Activated naive CD8-positive, alpha-beta T cell treated with anti-CD3 and anti-CD28 coated beads, Interleukin-2, amount 10 ng/mL, durations not matched to agents 7 days and 5 days (primary cell): ENCODE data around the gene UGT1A7. TPM values are rescaled to one million over a fixed set of nuclear protein-coding genes. Genes with fewer than 3 reads are reported as not detected.
"Not testable (repeated sequence)": the region's sequence is repeated elsewhere in the genome, so short reads cannot be mapped to it uniquely, and the experiment has no call there.

Experiments
- ATAC-seq: fragments of 150-1000 bp; cut with Tn5 transposase; one replicate; pipeline ENCODE4 v1.10.0; 2021; ENCODE audit warnings: low read depth, moderate library complexity
- POLR2A ChIA-PET: fragments of 350-600 bp; sonication (Branson Sonifier 250); formaldehyde crosslinking; loops from one replicate; lab custom pipeline; 2021; ENCODE audit warnings: antibody characterized with exemption; lab: Charles Lee
- DNase-seq: peaks from one replicate; pipeline ENCODE4 v3.0.0; 2021
- H3K27ac Mint-ChIP-seq: one replicate; pipeline ENCODE4 v1.8.0; 2022; ENCODE audit warnings: mild to moderate bottlenecking, mixed read lengths
- H3K27me3 Mint-ChIP-seq: one replicate; pipeline ENCODE4 v1.8.0; 2022; ENCODE audit warnings: mild to moderate bottlenecking, moderate library complexity, mixed read lengths
- H3K36me3 Mint-ChIP-seq: one replicate; pipeline ENCODE4 v1.8.0; 2021; ENCODE audit warnings: mild to moderate bottlenecking, mixed read lengths
- H3K4me1 Mint-ChIP-seq: one replicate; pipeline ENCODE4 v1.8.0; 2021; ENCODE audit warnings: mixed read lengths
- H3K4me3 Mint-ChIP-seq: one replicate; pipeline ENCODE4 v1.8.0; 2022; ENCODE audit warnings: mild to moderate bottlenecking, moderate library complexity, mixed read lengths
- H3K9me3 Mint-ChIP-seq: one replicate; pipeline ENCODE4 v1.8.0; 2021; ENCODE audit warnings: mixed read lengths
- total RNA-seq, 2 experiments: library from RNA; stranded (reverse); gene quantifications; one replicate each; pipeline ENCODE4 v1.2.3, GENCODE V29; 2021

Gene UGT1A7
- total RNA-seq, 2 experiments from 2014 or later = not detected

- peaks cover 15% of the 10 kb centered on the region for H3K27me3 Mint-ChIP-seq
- H3K4me3 Mint-ChIP-seq = no peak overlapping the region
- H3K4me1 Mint-ChIP-seq = no peaks in the 10 kb centered on the region
- no peak overlapping the region for H3K27ac Mint-ChIP-seq
- POLR2A ChIA-PET = no interaction called here
- no peaks in the 10 kb centered on the region for H3K36me3 Mint-ChIP-seq
- ATAC-seq = no peak
- DNase-seq = no peak
- peaks cover 7% of the 10 kb centered on the region for H3K9me3 Mint-ChIP-seq
Measured at GRCh38 chr2:233745073-233745755, 63.5 kb downstream of the UGT1A7 start.

DNA sequence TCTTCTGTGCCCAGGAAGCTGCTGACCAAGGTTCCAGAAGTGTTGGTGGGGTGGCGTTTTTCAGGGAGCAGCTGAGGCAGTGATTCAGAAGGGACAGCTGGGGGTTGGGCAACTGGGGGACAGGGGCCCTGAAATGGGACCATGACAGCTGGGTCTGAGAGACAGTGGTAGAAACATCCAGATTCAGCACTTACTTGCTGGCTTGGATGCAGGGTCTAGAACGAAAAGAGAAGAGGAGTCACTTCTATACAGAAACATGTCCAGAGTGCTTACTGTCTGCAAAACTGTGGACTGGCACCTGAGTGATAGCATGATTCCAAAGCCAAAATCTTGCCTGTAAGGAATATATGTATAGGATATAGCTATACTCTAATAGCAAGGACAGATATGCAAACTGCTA is 64.1 kb downstream of the UGT1A7 start:
- H3K36me3 Mint-ChIP-seq, ATAC-seq, H3K4me1 Mint-ChIP-seq, H3K4me3 Mint-ChIP-seq, H3K9me3 Mint-ChIP-seq, H3K27ac Mint-ChIP-seq, DNase-seq, POLR2A ChIA-PET: not testable (repeated sequence)
- peaks cover 15% of the 10 kb centered on the region for H3K27me3 Mint-ChIP-seq

DNA sequence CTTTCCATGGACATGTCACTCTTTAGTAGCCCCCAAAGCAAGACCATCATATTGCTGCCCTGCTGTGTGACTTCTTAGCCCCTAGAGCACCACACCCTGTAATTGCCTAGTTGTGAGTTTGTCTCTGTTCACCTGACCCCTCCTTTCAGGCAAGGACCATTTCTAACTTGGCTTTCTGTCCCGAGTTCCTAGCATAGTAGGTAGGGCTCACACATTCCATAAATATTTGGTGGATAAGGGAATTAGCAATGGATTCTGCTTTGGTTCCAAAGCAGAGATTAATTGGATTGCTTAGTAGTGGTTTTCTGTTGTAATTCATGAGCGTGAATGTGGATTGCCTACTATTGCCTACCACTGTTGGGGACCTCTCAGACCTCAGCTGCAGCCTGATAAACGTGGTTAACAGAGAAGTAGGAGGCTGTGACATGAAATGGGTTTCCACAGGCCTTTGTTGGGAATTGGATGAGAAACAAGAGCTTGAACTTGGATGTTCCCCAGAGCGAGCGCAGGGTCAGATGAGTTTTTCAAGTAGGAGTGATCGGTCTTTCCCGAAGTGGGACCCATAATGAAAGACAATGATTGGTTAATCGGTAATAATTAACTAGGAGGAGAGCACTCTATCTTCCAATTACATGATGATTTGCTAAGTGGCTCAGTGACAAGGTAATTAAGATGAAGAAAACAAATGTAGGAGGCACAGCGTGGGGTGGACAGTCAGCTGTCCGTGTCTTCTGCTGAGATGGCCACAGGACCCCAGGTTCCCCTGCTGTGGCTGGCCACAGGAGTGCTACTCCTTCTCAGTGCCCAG is 65.0 kb downstream of the UGT1A7 start:
- H3K27ac Mint-ChIP-seq = no peak overlapping the region
- H3K4me1 Mint-ChIP-seq = no peaks in the 10 kb centered on the region
- ATAC-seq = no peak
- no peak for DNase-seq
- H3K9me3 Mint-ChIP-seq = peaks cover 14% of the 10 kb centered on the region
- H3K27me3 Mint-ChIP-seq = peaks cover 17% of the 10 kb centered on the region
- no peaks in the 10 kb centered on the region for H3K36me3 Mint-ChIP-seq
- POLR2A ChIA-PET = no interaction called here
- H3K4me3 Mint-ChIP-seq = no peak overlapping the region

DNA sequence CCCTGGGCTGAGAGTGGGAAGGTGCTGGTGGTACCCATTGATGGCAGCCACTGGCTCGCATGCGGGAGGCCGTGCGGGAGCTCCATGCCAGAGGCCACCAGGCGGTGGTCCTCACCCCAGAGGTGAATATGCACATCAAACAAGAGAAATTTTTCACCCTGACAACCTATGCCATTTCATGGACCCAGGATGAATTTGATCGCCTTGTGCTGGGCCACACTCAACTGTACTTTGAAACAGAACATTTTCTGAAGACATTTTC is 65.5 kb downstream of the UGT1A7 start:
- ATAC-seq (no peak), DNase-seq (no peak)
- Mint-ChIP-seq H3K27me3 (peaks cover 22% of the 10 kb centered on the region), H3K9me3 (peaks cover 17% of the 10 kb centered on the region), H3K36me3 (no peaks in the 10 kb centered on the region), H3K4me3 (no peak overlapping the region), H3K4me1 (no peaks in the 10 kb centered on the region), H3K27ac (no peak overlapping the region)
- POLR2A ChIA-PET = no interaction called here

DNA sequence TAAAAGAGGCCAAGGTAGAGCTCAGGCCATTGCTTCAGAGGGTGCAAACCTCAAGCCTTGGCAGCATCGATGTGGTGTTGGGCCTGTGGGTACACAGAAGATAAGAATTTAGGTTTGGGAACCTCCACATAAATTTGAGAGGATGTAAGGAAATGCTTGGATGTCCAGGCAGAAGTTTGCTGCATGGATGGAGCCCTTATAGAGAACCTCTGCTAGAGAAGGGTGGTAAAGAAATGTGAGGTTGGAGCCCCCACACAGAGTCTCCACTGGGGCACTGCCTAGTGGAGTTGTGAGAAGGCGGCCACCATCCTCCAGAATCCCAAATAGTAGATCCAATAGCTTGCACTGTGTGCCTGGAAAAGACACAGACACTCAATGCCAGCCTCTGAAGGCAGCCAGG is 69.0 kb downstream of the UGT1A7 start:
- H3K27me3 Mint-ChIP-seq = peaks cover 21% of the 10 kb centered on the region
- ATAC-seq, H3K4me3 Mint-ChIP-seq, H3K27ac Mint-ChIP-seq, POLR2A ChIA-PET, H3K4me1 Mint-ChIP-seq, DNase-seq, H3K36me3 Mint-ChIP-seq: not testable (repeated sequence)
- peaks cover 19% of the 10 kb centered on the region for H3K9me3 Mint-ChIP-seq

- POLR2A ChIA-PET, H3K27ac Mint-ChIP-seq, ATAC-seq, DNase-seq, H3K4me1 Mint-ChIP-seq, H3K36me3 Mint-ChIP-seq, H3K4me3 Mint-ChIP-seq: not testable (repeated sequence)
- Mint-ChIP-seq H3K9me3 (peaks cover 19% of the 10 kb centered on the region), H3K27me3 (peaks cover 20% of the 10 kb centered on the region)
Measured at GRCh38 chr2:233751212-233752009, 69.7 kb downstream of the UGT1A7 start.

DNA sequence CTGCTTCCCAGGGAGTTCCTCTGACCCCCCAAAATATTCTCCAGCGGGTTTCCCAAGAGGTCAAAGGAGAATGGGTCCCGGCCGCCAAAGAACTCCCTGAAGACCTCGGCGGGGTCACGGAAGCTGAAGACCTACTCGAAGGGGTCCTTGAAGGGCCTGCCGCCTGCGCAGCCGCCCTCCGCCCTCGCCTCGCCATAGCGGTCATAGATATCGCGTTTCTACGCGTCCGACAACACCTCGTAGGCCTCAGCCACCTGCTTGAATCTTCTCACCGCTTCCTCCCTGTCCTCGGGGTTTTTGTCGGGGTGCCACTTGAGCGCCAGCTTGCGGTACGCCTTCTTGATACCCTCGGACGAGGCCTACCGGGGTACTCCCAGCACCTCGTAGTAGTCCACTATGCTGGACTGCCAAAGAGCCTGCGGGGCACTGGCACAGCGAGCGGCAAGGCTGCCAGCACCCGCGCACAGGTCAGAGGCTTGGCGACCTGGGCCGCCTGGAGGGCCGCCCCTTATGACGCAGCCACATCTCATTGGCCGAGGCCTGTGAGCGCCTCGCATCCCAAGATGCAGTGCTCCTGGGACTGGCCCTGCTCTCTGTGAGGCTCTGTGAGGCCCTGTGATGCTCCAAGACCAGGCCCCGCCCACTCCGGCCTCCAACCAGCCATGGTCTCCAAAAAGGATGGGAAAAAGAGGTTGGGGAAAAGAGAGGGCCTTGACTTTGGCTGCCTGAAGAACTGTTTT is 73.3 kb downstream of the UGT1A7 start:
- POLR2A ChIA-PET = no interaction called here
- DNase-seq (no peak), ATAC-seq (no peak)
- H3K4me3 Mint-ChIP-seq = no peak overlapping the region
- no peak overlapping the region for H3K27ac Mint-ChIP-seq
- no peaks in the 10 kb centered on the region for H3K4me1 Mint-ChIP-seq
- peaks cover 12% of the 10 kb centered on the region for H3K9me3 Mint-ChIP-seq
- peaks cover 12% of the 10 kb centered on the region for H3K27me3 Mint-ChIP-seq
- H3K36me3 Mint-ChIP-seq = no peaks in the 10 kb centered on the region

DNA sequence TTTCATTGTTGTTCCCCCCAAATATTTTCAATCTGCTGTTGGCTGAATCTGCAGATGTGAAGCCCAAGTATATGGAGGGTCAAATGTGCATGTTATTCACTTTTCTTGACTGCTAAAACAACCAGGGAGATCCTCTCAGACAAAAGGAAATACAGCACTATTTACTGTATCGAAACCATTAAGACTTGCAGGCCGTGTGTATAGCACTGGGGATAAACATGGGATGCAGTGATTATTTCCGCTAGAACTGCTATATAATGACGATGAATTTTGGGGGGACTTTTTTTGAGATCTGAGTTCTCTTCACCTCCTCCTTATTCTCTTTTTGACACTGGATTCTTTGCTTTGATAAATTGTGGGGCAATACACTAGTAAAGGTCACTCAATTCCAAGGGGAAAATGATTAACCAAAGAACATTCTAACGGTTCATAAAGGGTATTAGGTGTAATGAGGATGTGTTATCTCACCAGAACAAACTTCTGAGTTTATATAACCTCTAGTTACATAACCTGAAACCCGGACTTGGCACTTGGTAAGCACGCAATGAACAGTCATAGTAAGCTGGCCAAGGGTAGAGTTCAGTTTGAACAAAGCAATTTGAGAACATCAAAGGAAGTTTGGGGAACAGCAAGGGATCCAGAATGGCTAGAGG is 74.9 kb downstream of the UGT1A7 start:
- Mint-ChIP-seq H3K27me3 (peaks cover 12% of the 10 kb centered on the region), H3K4me1 (no peaks in the 10 kb centered on the region), H3K36me3 (no peaks in the 10 kb centered on the region), H3K27ac (no peak overlapping the region), H3K9me3 (peaks cover 6% of the 10 kb centered on the region), H3K4me3 (no peak overlapping the region)
- DNase-seq = no peak
- ATAC-seq = no peak
- POLR2A ChIA-PET = no interaction called here

- Mint-ChIP-seq H3K27ac (no peak overlapping the region), H3K9me3 (no peaks in the 10 kb centered on the region), H3K27me3 (peaks cover 3% of the 10 kb centered on the region), H3K4me3 (no peak overlapping the region), H3K36me3 (no peaks in the 10 kb centered on the region), H3K4me1 (no peaks in the 10 kb centered on the region)
- no peak for ATAC-seq
- POLR2A ChIA-PET = no interaction called here
- DNase-seq = no peak
Measured at GRCh38 chr2:233758141-233758540, 76.4 kb downstream of the UGT1A7 start.

DNA sequence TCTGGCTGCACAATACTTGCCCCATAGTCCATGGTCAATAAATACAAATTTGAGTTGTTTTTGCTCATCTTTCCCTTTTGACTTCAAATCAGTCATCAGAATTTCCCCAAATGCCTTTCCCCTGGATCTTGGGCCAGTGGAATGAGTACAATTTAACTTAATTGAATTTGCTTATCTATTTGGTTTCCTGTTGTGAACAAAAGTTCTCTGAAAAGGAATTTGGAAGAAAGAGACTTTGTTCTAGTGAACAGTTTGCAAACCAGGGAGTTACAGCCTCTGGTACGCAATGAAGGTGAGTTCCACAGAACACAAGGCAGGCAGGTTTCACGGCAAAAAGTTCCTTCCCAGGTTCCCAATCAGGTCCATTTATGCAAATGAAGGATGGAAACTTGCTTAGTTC is 77.1 kb downstream of the UGT1A7 start:
- no peaks in the 10 kb centered on the region for H3K4me1 Mint-ChIP-seq
- H3K36me3 Mint-ChIP-seq = no peaks in the 10 kb centered on the region
- DNase-seq = no peak
- H3K27ac Mint-ChIP-seq = no peak overlapping the region
- no peak overlapping the region for H3K4me3 Mint-ChIP-seq
- peaks cover 9% of the 10 kb centered on the region for H3K27me3 Mint-ChIP-seq
- no peak for ATAC-seq
- no peaks in the 10 kb centered on the region for H3K9me3 Mint-ChIP-seq
- POLR2A ChIA-PET = no interaction called here

GRCh38 chr2:233760043-233760442 is 78.3 kb downstream of the UGT1A7 start, which contains the start of gene UGT1A1:
UGT1A1 (plus strand) TSS chr2:233760270; CDS start chr2:233760288, 18 bp downstream.
- ATAC-seq (no peak), DNase-seq (no peak)
- Mint-ChIP-seq H3K27me3 (peaks cover 12% of the 10 kb centered on the region), H3K27ac (no peak within 1 kb of the TSS), H3K4me3 (no peak within 1 kb of the TSS), H3K9me3 (no peaks in the 10 kb centered on the region), H3K4me1 (no peaks in the 10 kb centered on the region), H3K36me3 (no peaks in the 10 kb centered on the region)
- POLR2A ChIA-PET = no interaction called here

GRCh38 chr2:233761040-233761769 is 79.5 kb downstream of the UGT1A7 start:
- POLR2A ChIA-PET = no interaction called here
- ATAC-seq = no peak
- DNase-seq = no peak
- Mint-ChIP-seq H3K36me3 (no peaks in the 10 kb centered on the region), H3K4me3 (no peak overlapping the region), H3K27me3 (peaks cover 11% of the 10 kb centered on the region), H3K27ac (no peak overlapping the region), H3K9me3 (no peaks in the 10 kb centered on the region), H3K4me1 (no peaks in the 10 kb centered on the region)
